Stomach (tissue), 9 donors: Measurements from ENCODE around the gene FBXW11. TPM values are rescaled to one million over a fixed set of nuclear protein-coding genes. Genes with fewer than 3 reads are reported as not detected.

Experiments used
- DNase-seq, 2 donors: peaks; one replicate each; pipeline versions ENCODE4 v3.0.0 to v3.0.0-alpha.2; 2013 to 2019
- H3K27ac ChIP-seq, 5 donors: fragments of 200-600 bp in 4 of 5; sonication (generic) in 4 of 5; one replicate each; pipeline ENCODE4 v1.5.1; 2013 to 2019; ENCODE audit warnings: mild to moderate bottlenecking in 1 of 5, moderate library complexity in 1 of 5
- H3K27me3 ChIP-seq, 3 donors: fragments of 200-600 bp; sonication (generic); one replicate each; pipeline ENCODE4 v1.5.1; 2017 to 2019; ENCODE audit warnings: mixed run types in 1 of 3
- H3K36me3 ChIP-seq, 4 donors: fragments of 200-600 bp; sonication (generic); 1 replicate in 3 of 4; 2 replicates in 1 of 4; pipeline ENCODE4 v1.5.1; 2016 to 2019
- H3K4me1 ChIP-seq, 4 donors: fragments of 200-600 bp; sonication (generic); one replicate each; pipeline ENCODE4 v1.5.1; 2016 to 2019
- H3K4me3 ChIP-seq, 4 donors: fragments of 200-600 bp; sonication (generic) in 3 of 4; one replicate each; pipeline ENCODE4 v1.5.1; 2016 to 2019; ENCODE audit warnings: mild to moderate bottlenecking in 1 of 4
- H3K9me3 ChIP-seq, 4 donors: fragments of 200-600 bp; sonication (generic); one replicate each; pipeline ENCODE4 v1.5.1; 2016 to 2019
- CTCF ChIP-seq, 7 experiments: fragments of 450-650 bp in 4 of 7; fragments of 200-600 bp in 3 of 7; sonication (generic) in 3 of 7; IDR thresholded peaks; one replicate each; pipeline ENCODE4 v1.5.1; 2016 to 2019; ENCODE audit warnings: antibody characterized with exemption in 7 of 7, control low read depth in 2 of 7, mild to moderate bottlenecking in 1 of 7
- EP300 ChIP-seq: sonication (generic); formaldehyde crosslinking; IDR thresholded peaks from one replicate; pipeline ENCODE4 v1.6.1; 2017; ENCODE audit warnings: antibody characterized with exemption
- POLR2A ChIP-seq, 4 donors: fragments of 450-650 bp; IDR thresholded peaks; one replicate each; pipeline ENCODE4 v1.6.1; 2016; ENCODE audit warnings: antibody characterized with exemption in 4 of 4, control low read depth in 2 of 4, mild to moderate bottlenecking in 1 of 4, moderate library complexity in 1 of 4
- POLR2AphosphoS5 ChIP-seq, 3 donors: sonication (generic); formaldehyde crosslinking; IDR thresholded peaks; one replicate each; pipeline ENCODE4 v1.6.1; 2016; ENCODE audit warnings: antibody characterized with exemption in 3 of 3
- WGBS, 5 donors: extraction: QIAGEN DNeasy Blood & Tissue Kit in 3 of 5; methylation state at CpG; one replicate each; pipeline versions ENCODE4 v1.1.5 to v1.1.7; 2013 to 2018; 5-methylcytosine and 5-hydroxymethylcytosine counted together
- intact Hi-C: fragments of 100-400 bp; cut with DNase I; formaldehyde crosslinking; loops from one replicate; pipeline ENCODE4 v1.15.1; 2023; ENCODE audit warnings: low total_unique reads
- polyA plus RNA-seq, 3 donors: library from polyadenylated mRNA; stranded (reverse); fragments of 200-250 nt; gene quantifications; one replicate each; pipeline ENCODE4 v1.2.3, GENCODE V29; 2013
- total RNA-seq, 5 donors: library from RNA; depleted of rRNA; stranded (reverse); fragments of >200 nt; gene quantifications; one replicate each; pipeline versions ENCODE4 v1.1.0 to v1.2.3, GENCODE V29; 2014 to 2016
- donor health status: healthy with polysubstance abuse.
- donor health status: Bipolar disorder and iron deficiency.
- donor health status: healthy.

Gene FBXW11
- total and polyA plus RNA-seq, 8 donors: 4.3 to 117 (median 25.5) TPM

DNA sequence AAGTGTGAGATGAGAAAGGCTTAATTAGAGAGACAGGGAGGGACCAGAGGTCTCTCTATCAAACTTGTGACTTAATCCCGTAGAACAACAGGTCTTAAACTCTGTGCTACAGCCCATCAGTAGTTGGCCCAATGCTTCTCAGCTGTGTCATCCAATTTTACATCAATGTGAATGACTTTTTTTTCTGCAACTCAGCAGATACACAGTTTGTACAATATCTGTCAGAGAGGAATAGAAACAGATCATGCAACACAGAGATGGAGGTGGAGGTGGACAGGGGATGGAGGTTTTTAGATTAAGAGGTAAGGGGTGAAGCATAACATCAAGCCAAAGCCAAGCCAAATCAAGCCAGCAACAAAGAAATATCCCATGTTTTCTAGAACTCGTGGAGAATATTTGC, 43.0 kb downstream of the FBXW11 start:
- no peak overlapping the region for H3K4me3 ChIP-seq
- no peaks in the 10 kb centered on the region for H3K9me3 ChIP-seq
- WGBS, 5 donors: 61 to 79% (median 68%) methylated on average over 2 of the region's 2 CpGs
- no peak for DNase-seq
- H3K4me1 ChIP-seq: peaks cover 25 to 84% (median 56%) of the 10 kb centered on the region in 4 donors
- intact Hi-C loops: no loop called here
- H3K36me3 ChIP-seq: peaks cover 0 to 4% (median 0%) of the 10 kb centered on the region in 4 donors
- no peak for TF ChIP-seq POLR2AphosphoS5 (IDR thresholded peaks at IDR 0.05)
- TF ChIP-seq CTCF (IDR thresholded peaks at IDR 0.05): no peak
- no peak for TF ChIP-seq POLR2A (IDR thresholded peaks at IDR 0.05)
- TF ChIP-seq EP300: no peak
- no peak overlapping the region for H3K27ac ChIP-seq
- no peaks in the 10 kb centered on the region for H3K27me3 ChIP-seq

DNA sequence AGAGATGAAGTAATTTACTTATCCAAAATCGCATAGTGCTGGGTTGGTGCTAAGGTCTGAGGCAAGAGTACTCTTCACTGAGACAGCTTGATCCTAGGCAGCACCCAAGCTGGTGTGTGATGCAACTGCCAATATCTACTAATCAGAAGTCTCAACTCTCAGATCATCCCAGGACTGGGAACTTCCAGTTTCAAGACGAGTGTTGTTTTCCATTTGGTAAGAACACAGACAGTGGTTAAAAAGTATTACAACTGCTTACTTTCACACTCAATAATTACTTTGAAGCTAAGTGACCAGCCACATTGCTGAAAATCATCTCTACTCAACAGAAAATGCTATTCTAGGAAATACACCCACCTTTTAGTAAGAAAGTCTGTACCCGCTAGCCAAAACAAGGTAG, 45.3 kb downstream of the FBXW11 start:
- Histone ChIP-seq H3K36me3 (peaks cover 0 to 4% (median 0%) of the 10 kb centered on the region in 4 donors), H3K4me1 (peaks cover 39 to 92% (median 69%) of the 10 kb centered on the region in 4 donors), H3K9me3 (no peaks in the 10 kb centered on the region), H3K27me3 (no peaks in the 10 kb centered on the region), H3K27ac (peak overlapping the region in 1 of 5 donors; percentile 41), H3K4me3 (no peak overlapping the region)
- TF ChIP-seq POLR2AphosphoS5 (IDR thresholded peaks at IDR 0.05) (no peak), POLR2A (IDR thresholded peaks at IDR 0.05) (no peak)
- 65 to 75% (median 74%) methylated on average over 3 of the region's 3 CpGs for whole genome bisulfite sequencing, 5 donors
- intact Hi-C loops: no loop called here
- no peak for DNase-seq

- WGBS, 5 donors: 49 to 56% (median 51%) methylated on average over 9 of the region's 9 CpGs
- Histone ChIP-seq H3K27ac (peak overlapping the region; percentile 31 to 81 (median 60)), H3K4me3 (no peak overlapping the region), H3K27me3 (no peaks in the 10 kb centered on the region), H3K9me3 (no peaks in the 10 kb centered on the region), H3K36me3 (peaks cover 0 to 4% (median 0%) of the 10 kb centered on the region in 4 donors), H3K4me1 (peaks cover 63 to 92% (median 80%) of the 10 kb centered on the region in 4 donors)
- DNase-seq: peak in 1 of 2 donors; percentile 37
- intact Hi-C loops: no loop called here
- no peak for TF ChIP-seq EP300
- no peak for TF ChIP-seq CTCF (IDR thresholded peaks at IDR 0.05)
- no peak for TF ChIP-seq POLR2AphosphoS5 (IDR thresholded peaks at IDR 0.05)
- no peak for TF ChIP-seq POLR2A (IDR thresholded peaks at IDR 0.05)
These were observed 48.7 kb downstream of the FBXW11 start for GRCh38 chr5:171957591-171958251.

- Histone ChIP-seq H3K9me3 (no peaks in the 10 kb centered on the region), H3K36me3 (peaks cover 0 to 4% (median 0%) of the 10 kb centered on the region in 4 donors), H3K4me3 (no peak overlapping the region), H3K27ac (peak overlapping the region; percentile 49 to 81 (median 60)), H3K4me1 (peaks cover 64 to 88% (median 76%) of the 10 kb centered on the region in 4 donors), H3K27me3 (no peaks in the 10 kb centered on the region)
- 23 to 36% (median 33%) methylated on average over 5 of the region's 5 CpGs for WGBS, 5 donors
- intact Hi-C loops: no loop called here
- no peak for TF ChIP-seq POLR2A (IDR thresholded peaks at IDR 0.05)
- TF ChIP-seq EP300: no peak
- no peak for TF ChIP-seq CTCF (IDR thresholded peaks at IDR 0.05)
- TF ChIP-seq POLR2AphosphoS5 (IDR thresholded peaks at IDR 0.05): no peak
- DNase-seq: no peak
These were observed 49.4 kb downstream of the FBXW11 start for GRCh38 chr5:171956887-171957495.
